Suprapubic skin (tissue), 4 donors: ENCODE results near the gene STAG2. TPM values are rescaled to one million over a fixed set of nuclear protein-coding genes. Genes with fewer than 3 reads are reported as not detected.

Source experiments
- DNase-seq, 2 donors: peaks; one replicate each; pipeline ENCODE4 v3.0.0-alpha.2; 2019; ENCODE audit warnings: low spot score in 2 of 2
- H3K27ac ChIP-seq: fragments of 200-600 bp; sonication (generic); one replicate; pipeline ENCODE4 v1.5.1; 2019
- H3K27me3 ChIP-seq: fragments of 200-600 bp; sonication (generic); one replicate; pipeline ENCODE4 v1.5.1; 2019
- H3K36me3 ChIP-seq: fragments of 200-600 bp; sonication (generic); one replicate; pipeline ENCODE4 v1.5.1; 2019
- H3K4me1 ChIP-seq: fragments of 200-600 bp; sonication (generic); one replicate; pipeline ENCODE4 v1.5.1; 2019
- H3K4me3 ChIP-seq: fragments of 200-600 bp; sonication (generic); one replicate; pipeline ENCODE4 v1.5.1; 2019; ENCODE audit warnings: mild to moderate bottlenecking
- H3K9me3 ChIP-seq: fragments of 200-600 bp; sonication (generic); one replicate; pipeline ENCODE4 v1.5.1; 2019
- EP300 ChIP-seq: sonication (generic); formaldehyde crosslinking; IDR thresholded peaks from one replicate; pipeline ENCODE4 v1.6.1; 2017; ENCODE audit warnings: antibody characterized with exemption
- POLR2A ChIP-seq, 2 donors: fragments of 450-650 bp; IDR thresholded peaks; one replicate each; pipeline ENCODE4 v1.6.1; 2017; ENCODE audit warnings: antibody characterized with exemption in 2 of 2, mild to moderate bottlenecking in 2 of 2, moderate library complexity in 2 of 2
- POLR2AphosphoS5 ChIP-seq, 3 donors: sonication (generic); formaldehyde crosslinking; IDR thresholded peaks; one replicate each; pipeline ENCODE4 v1.6.1; 2017; ENCODE audit warnings: antibody characterized with exemption in 3 of 3
- WGBS: methylation state at CpG from one replicate; pipeline ENCODE4 v1.1.5; 2018; 5-methylcytosine and 5-hydroxymethylcytosine counted together
- total RNA-seq, 4 donors: library from RNA; depleted of rRNA; stranded (reverse); fragments of >200 nt; gene quantifications; one replicate each; pipeline ENCODE4 v1.1.0, GENCODE V29; 2016
- TF ChIP-seq, protein P1 (sequence below), 2 donors: fragments of 200-600 bp in 1 of 2; fragments of 450-650 bp in 1 of 2; sonication (generic) in 1 of 2; IDR thresholded peaks; one replicate each; pipeline ENCODE4 v1.5.1; 2016 to 2019; ENCODE audit warnings: antibody characterized with exemption in 2 of 2, mild to moderate bottlenecking in 1 of 2, moderate library complexity in 1 of 2

Gene STAG2
- total RNA-seq, 4 donors from 2014 or later, result 40.0 to 68.2 (median 59.0) TPM

- Histone ChIP-seq H3K36me3 (no peaks in the 10 kb centered on the region), H3K27ac (no peak overlapping the region), H3K27me3 (no peaks in the 10 kb centered on the region), H3K4me3 (no peak overlapping the region), H3K4me1 (peaks cover 14% of the 10 kb centered on the region), H3K9me3 (no peaks in the 10 kb centered on the region)
- WGBS, result 88% methylated on average over 2 of the region's 2 CpGs
- DNase-seq, result no peak
- TF ChIP-seq, protein P1, sequence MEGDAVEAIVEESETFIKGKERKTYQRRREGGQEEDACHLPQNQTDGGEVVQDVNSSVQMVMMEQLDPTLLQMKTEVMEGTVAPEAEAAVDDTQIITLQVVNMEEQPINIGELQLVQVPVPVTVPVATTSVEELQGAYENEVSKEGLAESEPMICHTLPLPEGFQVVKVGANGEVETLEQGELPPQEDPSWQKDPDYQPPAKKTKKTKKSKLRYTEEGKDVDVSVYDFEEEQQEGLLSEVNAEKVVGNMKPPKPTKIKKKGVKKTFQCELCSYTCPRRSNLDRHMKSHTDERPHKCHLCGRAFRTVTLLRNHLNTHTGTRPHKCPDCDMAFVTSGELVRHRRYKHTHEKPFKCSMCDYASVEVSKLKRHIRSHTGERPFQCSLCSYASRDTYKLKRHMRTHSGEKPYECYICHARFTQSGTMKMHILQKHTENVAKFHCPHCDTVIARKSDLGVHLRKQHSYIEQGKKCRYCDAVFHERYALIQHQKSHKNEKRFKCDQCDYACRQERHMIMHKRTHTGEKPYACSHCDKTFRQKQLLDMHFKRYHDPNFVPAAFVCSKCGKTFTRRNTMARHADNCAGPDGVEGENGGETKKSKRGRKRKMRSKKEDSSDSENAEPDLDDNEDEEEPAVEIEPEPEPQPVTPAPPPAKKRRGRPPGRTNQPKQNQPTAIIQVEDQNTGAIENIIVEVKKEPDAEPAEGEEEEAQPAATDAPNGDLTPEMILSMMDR (IDR thresholded peaks at IDR 0.05), result no peak
- no peak for TF ChIP-seq POLR2AphosphoS5 (IDR thresholded peaks at IDR 0.05)
- TF ChIP-seq POLR2A (IDR thresholded peaks at IDR 0.05), result no peak
- no peak for TF ChIP-seq EP300
Measured at GRCh38 chrX:123990169-123990568, 28.7 kb downstream of the STAG2 start.

GRCh38 chrX:123990602-123991001 lies 29.1 kb downstream of the STAG2 start:
- H3K4me1 ChIP-seq, result peaks cover 12% of the 10 kb centered on the region
- no peak for TF ChIP-seq POLR2A (IDR thresholded peaks at IDR 0.05)
- TF ChIP-seq, protein P1 (IDR thresholded peaks at IDR 0.05), result no peak
- TF ChIP-seq POLR2AphosphoS5 (IDR thresholded peaks at IDR 0.05), result no peak
- no peaks in the 10 kb centered on the region for H3K9me3 ChIP-seq
- H3K4me3 ChIP-seq, result no peak overlapping the region
- H3K27me3 ChIP-seq, result no peaks in the 10 kb centered on the region
- 53% methylated on average over 3 of the region's 3 CpGs for WGBS
- H3K27ac ChIP-seq, result no peak overlapping the region
- no peaks in the 10 kb centered on the region for H3K36me3 ChIP-seq
- no peak for DNase-seq

DNA sequence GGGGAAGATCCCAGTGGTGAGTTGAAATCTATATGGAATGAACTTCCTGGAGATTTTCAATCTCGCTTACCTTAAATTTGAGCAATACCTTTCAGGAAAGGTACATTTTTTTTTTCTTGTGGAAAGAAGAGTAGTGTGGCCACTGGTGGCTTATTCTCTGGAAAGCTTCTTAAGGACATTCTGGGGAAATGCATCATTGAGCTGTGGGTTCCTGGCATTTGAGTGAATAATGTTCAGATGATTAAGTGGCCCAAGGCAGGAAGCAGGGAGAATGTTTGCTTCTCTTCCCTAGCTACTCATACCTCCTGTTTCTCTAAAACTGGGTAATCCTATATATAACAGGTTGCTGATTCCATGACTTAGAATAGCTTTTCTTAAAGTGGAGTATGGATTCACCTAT lies 31.8 kb downstream of the STAG2 start:
- no peak overlapping the region for H3K27ac ChIP-seq

GRCh38 chrX:123993904-123994635 lies 32.6 kb downstream of the STAG2 start:
- H3K4me3 ChIP-seq, result no peak overlapping the region
- no peaks in the 10 kb centered on the region for H3K36me3 ChIP-seq
- DNase-seq, result no peak
- H3K27ac ChIP-seq, result no peak overlapping the region
- TF ChIP-seq EP300, result no peak
- TF ChIP-seq POLR2AphosphoS5 (IDR thresholded peaks at IDR 0.05), result no peak
- TF ChIP-seq, protein P1 (IDR thresholded peaks at IDR 0.05), result no peak
- TF ChIP-seq POLR2A (IDR thresholded peaks at IDR 0.05), result no peak
- H3K9me3 ChIP-seq, result no peaks in the 10 kb centered on the region
- H3K27me3 ChIP-seq, result no peaks in the 10 kb centered on the region
- 31% methylated on average over 3 of the region's 3 CpGs for WGBS
- peaks cover 12% of the 10 kb centered on the region for H3K4me1 ChIP-seq

More for the DNA sequence above, 31.8 kb downstream of the STAG2 start:
- Histone ChIP-seq H3K4me3 (no peak overlapping the region), H3K4me1 (peaks cover 12% of the 10 kb centered on the region), H3K9me3 (no peaks in the 10 kb centered on the region), H3K27me3 (no peaks in the 10 kb centered on the region), H3K36me3 (no peaks in the 10 kb centered on the region)
- WGBS, result 93% methylated on average over 1 of the region's 1 CpG
- DNase-seq, result no peak
- TF ChIP-seq EP300 (no peak), POLR2A (IDR thresholded peaks at IDR 0.05) (no peak), POLR2AphosphoS5 (IDR thresholded peaks at IDR 0.05) (no peak)
- TF ChIP-seq, protein P1 (IDR thresholded peaks at IDR 0.05), result no peak

DNA sequence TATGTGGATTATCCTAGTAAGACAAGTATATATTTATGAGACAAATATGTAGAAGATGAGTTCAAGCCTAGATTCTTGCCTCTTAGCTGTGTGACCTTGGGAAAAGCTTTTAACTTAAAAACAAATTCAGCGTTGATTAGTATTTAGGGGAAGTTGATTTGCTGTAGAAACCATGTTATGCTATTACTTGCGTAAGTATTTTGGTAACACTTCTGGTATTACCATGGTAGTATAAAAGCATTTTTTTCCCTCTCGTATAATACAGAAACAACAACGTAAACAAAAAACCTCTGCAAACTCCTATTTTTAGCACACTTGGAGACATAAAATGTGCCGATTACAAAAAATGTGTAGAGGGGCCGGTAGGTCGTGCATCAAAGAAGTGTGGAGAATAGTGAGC lies 33.2 kb downstream of the STAG2 start:
- no peak overlapping the region for H3K27ac ChIP-seq
- no peaks in the 10 kb centered on the region for H3K36me3 ChIP-seq
- H3K4me1 ChIP-seq, result peaks cover 12% of the 10 kb centered on the region
- no peaks in the 10 kb centered on the region for H3K27me3 ChIP-seq
- H3K4me3 ChIP-seq, result no peak overlapping the region
- WGBS, result 76% methylated on average over 7 of the region's 7 CpGs
- H3K9me3 ChIP-seq, result no peaks in the 10 kb centered on the region
- TF ChIP-seq POLR2AphosphoS5 (IDR thresholded peaks at IDR 0.05) (no peak), EP300 (no peak)
- DNase-seq, result no peak
